Activated CD4-positive, alpha-beta T cell treated with anti-CD3 and anti-CD28 coated beads, Interleukin-10, Interleukin-2, amounts not matched to agents 100 ng/mL and 50 ng/mL, durations not matched to agents 16 hours and 8 hours (primary cell): ENCODE results near the gene EIF4EBP2.
A peak's percentile ranks its signal among the peaks of the same experiment; 100 is the strongest.

ENCODE experiments used
- DNase-seq: peaks from one replicate; pipeline ENCODE4 v3.0.0-alpha.2; 2020

Gene EIF4EBP2

GRCh38 chr10:70433581-70434280 is 29.8 kb downstream of the EIF4EBP2 start:
- no peak for DNase-seq

GRCh38 chr10:70435241-70436085 is 31.5 kb downstream of the EIF4EBP2 start:
- DNase-seq = no peak

- DNase-seq = no peak
These were observed 33.8 kb downstream of the EIF4EBP2 start for GRCh38 chr10:70437721-70438120.

GRCh38 chr10:70440296-70441160 is 36.6 kb downstream of the EIF4EBP2 start:
- peak; percentile 13 for DNase-seq

- DNase-seq = no peak
These were observed 37.4 kb downstream of the EIF4EBP2 start, which contains the start of gene NODAL for GRCh38 chr10:70441161-70441894. Gene NODAL, minus strand, starts transcription at chr10:70441681. Its CDS starts 14 bp downstream, at chr10:70441667.

- DNase-seq = no peak
These were observed 38.0 kb downstream of the EIF4EBP2 start for GRCh38 chr10:70441895-70442309.

- no peak for DNase-seq
These were observed 38.5 kb downstream of the EIF4EBP2 start for GRCh38 chr10:70442332-70442988.

GRCh38 chr10:70444744-70445143 is 40.8 kb downstream of the EIF4EBP2 start:
- DNase-seq = no peak

- DNase-seq = no peak
These were observed 42.0 kb downstream of the EIF4EBP2 start for GRCh38 chr10:70445718-70446657.

GRCh38 chr10:70448236-70448635 is 44.3 kb downstream of the EIF4EBP2 start:
- DNase-seq = no peak

- DNase-seq = no peak
These were observed 51.3 kb downstream of the EIF4EBP2 start for GRCh38 chr10:70455213-70455630.

GRCh38 chr10:70456164-70456563 is 52.2 kb downstream of the EIF4EBP2 start:
- no peak for DNase-seq

GRCh38 chr10:70457759-70458305 is 53.9 kb downstream of the EIF4EBP2 start:
- no peak for DNase-seq

- peak; percentile 28 for DNase-seq
These were observed 54.5 kb downstream of the EIF4EBP2 start for GRCh38 chr10:70458329-70459060.

- no peak for DNase-seq
These were observed 55.3 kb downstream of the EIF4EBP2 start for GRCh38 chr10:70459061-70459773.

GRCh38 chr10:70459774-70460490 is 56.0 kb downstream of the EIF4EBP2 start:
- no peak for DNase-seq

- peak; percentile 61 for DNase-seq
These were observed 57.7 kb downstream of the EIF4EBP2 start for GRCh38 chr10:70461397-70462348.
